Tibial nerve (tissue), 3 donors: ENCODE measurements around the gene ZBTB48.

Experiments used
- POLR2A ChIP-seq, 2 donors: fragments of 450-650 bp; IDR thresholded peaks; one replicate each; pipeline ENCODE4 v1.6.1; 2017; ENCODE audit warnings: antibody characterized with exemption in 2 of 2, mild to moderate bottlenecking in 2 of 2, moderate library complexity in 2 of 2
- TF ChIP-seq, protein P1 (sequence below), 5 experiments: fragments of 200-600 bp in 3 of 5; fragments of 450-650 bp in 2 of 5; sonication (generic) in 3 of 5; IDR thresholded peaks; one replicate each; pipeline ENCODE4 v1.5.1; 2016 to 2019; ENCODE audit warnings: antibody characterized with exemption in 5 of 5, mild to moderate bottlenecking in 3 of 5, moderate library complexity in 2 of 5

GRCh38 chr1:6546326-6546725 is 33.5 kb upstream of the ZBTB48 start:
- TF ChIP-seq POLR2A (IDR thresholded peaks at IDR 0.05) = no peak
- TF ChIP-seq, protein P1, sequence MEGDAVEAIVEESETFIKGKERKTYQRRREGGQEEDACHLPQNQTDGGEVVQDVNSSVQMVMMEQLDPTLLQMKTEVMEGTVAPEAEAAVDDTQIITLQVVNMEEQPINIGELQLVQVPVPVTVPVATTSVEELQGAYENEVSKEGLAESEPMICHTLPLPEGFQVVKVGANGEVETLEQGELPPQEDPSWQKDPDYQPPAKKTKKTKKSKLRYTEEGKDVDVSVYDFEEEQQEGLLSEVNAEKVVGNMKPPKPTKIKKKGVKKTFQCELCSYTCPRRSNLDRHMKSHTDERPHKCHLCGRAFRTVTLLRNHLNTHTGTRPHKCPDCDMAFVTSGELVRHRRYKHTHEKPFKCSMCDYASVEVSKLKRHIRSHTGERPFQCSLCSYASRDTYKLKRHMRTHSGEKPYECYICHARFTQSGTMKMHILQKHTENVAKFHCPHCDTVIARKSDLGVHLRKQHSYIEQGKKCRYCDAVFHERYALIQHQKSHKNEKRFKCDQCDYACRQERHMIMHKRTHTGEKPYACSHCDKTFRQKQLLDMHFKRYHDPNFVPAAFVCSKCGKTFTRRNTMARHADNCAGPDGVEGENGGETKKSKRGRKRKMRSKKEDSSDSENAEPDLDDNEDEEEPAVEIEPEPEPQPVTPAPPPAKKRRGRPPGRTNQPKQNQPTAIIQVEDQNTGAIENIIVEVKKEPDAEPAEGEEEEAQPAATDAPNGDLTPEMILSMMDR (IDR thresholded peaks at IDR 0.05) = no peak
